Measurements from ENCODE around the gene SYNDIG1. TPM values are rescaled to one million over a fixed set of nuclear protein-coding genes. Genes with fewer than 3 reads are reported as not detected.

Gene SYNDIG1
- total and polyA plus RNA-seq, 2 of the 4 experiments (the other 2 are of a cell fraction): not detected

DNA sequence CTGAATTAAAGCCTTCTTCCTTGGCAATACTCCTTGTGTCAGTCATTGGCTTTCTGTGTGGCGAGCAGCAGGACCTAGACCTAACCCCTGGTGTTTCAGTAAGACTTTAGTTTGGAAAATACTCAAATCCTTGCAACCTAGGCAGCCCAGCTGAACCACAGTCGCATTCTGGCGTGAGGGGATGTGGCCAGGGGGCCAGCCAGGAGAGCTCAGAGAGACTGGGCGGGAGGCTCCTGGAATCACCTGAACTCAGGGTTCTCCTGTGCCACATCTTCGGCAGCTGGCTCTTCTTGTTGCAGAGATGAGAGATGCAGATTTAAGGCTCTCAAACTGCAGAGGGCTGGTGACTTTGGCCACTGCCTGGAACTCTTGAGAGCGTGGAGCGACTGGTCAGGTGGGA, 102.7 kb downstream of the SYNDIG1 start:
- Histone ChIP-seq H3K9ac (ENCODE audit: low read depth, low read length) (no peak overlapping the region), H4K8ac (ENCODE audit: low read depth in 2 of 2, low read length in 2 of 2) (no peak overlapping the region), H3K27ac (ENCODE audit: insufficient read depth, low read length) (no peak overlapping the region), H3K79me1 (ENCODE audit: low read depth in 1 of 2, low read length in 2 of 2) (no peaks in the 10 kb centered on the region), H3K23ac (ENCODE audit: low read depth, low read length) (no peak overlapping the region), H4K5ac (ENCODE audit: low read depth, low read length) (no peak overlapping the region), H3K18ac (ENCODE audit: low read depth, low read length) (no peak overlapping the region), H3K27me3 (ENCODE audit: control insufficient read depth, insufficient read depth, low read length) (no peaks in the 10 kb centered on the region), H4K91ac (ENCODE audit: insufficient read depth, low read depth, low read length) (no peak overlapping the region), H3K9me1 (ENCODE audit: insufficient read depth, low read length) (no peaks in the 10 kb centered on the region), H2BK5ac (ENCODE audit: low read depth, low read length, poor library complexity, severe bottlenecking) (no peak overlapping the region), H3K4me2 (ENCODE audit: low read depth, low read length) (no peak overlapping the region), H3K14ac (replicated peaks; ENCODE audit: low read depth, low read length) (no peak overlapping the region), H2BK15ac (ENCODE audit: low read depth, low read length) (no peak overlapping the region), H3K9me3 (ENCODE audit: control insufficient read depth, insufficient read depth, low read length) (no peaks in the 10 kb centered on the region), H4K20me1 (ENCODE audit: insufficient read depth, low read length) (no peaks in the 10 kb centered on the region), H3K4ac (ENCODE audit: low read depth, low read length) (no peak overlapping the region), H2BK120ac (ENCODE audit: low read depth, low read length) (no peak overlapping the region), H3K4me1 (ENCODE audit: control insufficient read depth, insufficient read depth, low read length) (no peaks in the 10 kb centered on the region), H3K36me3 (ENCODE audit: control insufficient read depth, insufficient read depth, low read length) (no peaks in the 10 kb centered on the region), H3K56ac (ENCODE audit: extremely low read depth, insufficient read depth, low read length) (no peak overlapping the region), H2AK9ac (replicated peaks; ENCODE audit: low read depth, low read length, poor library complexity) (no peak overlapping the region), H2AFZ (replicated peaks; ENCODE audit: low read length, poor library complexity) (no peak overlapping the region), H3K4me3 (ENCODE audit: insufficient read depth, low read depth, low read length) (no peak overlapping the region), H2BK20ac (ENCODE audit: low read depth, low read length) (no peak overlapping the region), H2AK5ac (ENCODE audit: low read depth, low read length) (no peak overlapping the region)
- dilution Hi-C loops (cut with HindIII; ENCODE audit: low sequenced_read_pairs, unreplicated experiment): no loop called here
- no peak for ATAC-seq (ENCODE audit: low read depth)
- no peak for TF ChIP-seq POLR2A (IDR thresholded peaks at IDR 0.05; ENCODE audit: low read depth, low read length)
- TF ChIP-seq, protein P1, sequence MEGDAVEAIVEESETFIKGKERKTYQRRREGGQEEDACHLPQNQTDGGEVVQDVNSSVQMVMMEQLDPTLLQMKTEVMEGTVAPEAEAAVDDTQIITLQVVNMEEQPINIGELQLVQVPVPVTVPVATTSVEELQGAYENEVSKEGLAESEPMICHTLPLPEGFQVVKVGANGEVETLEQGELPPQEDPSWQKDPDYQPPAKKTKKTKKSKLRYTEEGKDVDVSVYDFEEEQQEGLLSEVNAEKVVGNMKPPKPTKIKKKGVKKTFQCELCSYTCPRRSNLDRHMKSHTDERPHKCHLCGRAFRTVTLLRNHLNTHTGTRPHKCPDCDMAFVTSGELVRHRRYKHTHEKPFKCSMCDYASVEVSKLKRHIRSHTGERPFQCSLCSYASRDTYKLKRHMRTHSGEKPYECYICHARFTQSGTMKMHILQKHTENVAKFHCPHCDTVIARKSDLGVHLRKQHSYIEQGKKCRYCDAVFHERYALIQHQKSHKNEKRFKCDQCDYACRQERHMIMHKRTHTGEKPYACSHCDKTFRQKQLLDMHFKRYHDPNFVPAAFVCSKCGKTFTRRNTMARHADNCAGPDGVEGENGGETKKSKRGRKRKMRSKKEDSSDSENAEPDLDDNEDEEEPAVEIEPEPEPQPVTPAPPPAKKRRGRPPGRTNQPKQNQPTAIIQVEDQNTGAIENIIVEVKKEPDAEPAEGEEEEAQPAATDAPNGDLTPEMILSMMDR (conservative IDR thresholded peaks at IDR 0.05; ENCODE audit: low read depth, low read length): no peak
- TF ChIP-seq SMC3 (IDR thresholded peaks at IDR 0.05; ENCODE audit: low read depth, low read length): no peak
- no peak for TF ChIP-seq MAFK (IDR thresholded peaks at IDR 0.05; ENCODE audit: low read depth, low read length)
- no peak for TF ChIP-seq RAD21 (IDR thresholded peaks at IDR 0.05; ENCODE audit: low read length)
- no peak for TF ChIP-seq USF2 (IDR thresholded peaks at IDR 0.05; ENCODE audit: low read depth, low read length)
- TF ChIP-seq BHLHE40 (IDR thresholded peaks at IDR 0.05; ENCODE audit: low read depth, low read length): no peak
- no peak for TF ChIP-seq RFX5 (IDR thresholded peaks at IDR 0.05; ENCODE audit: low read depth, low read length)
- TF ChIP-seq ELK1 (IDR thresholded peaks at IDR 0.05; ENCODE audit: borderline replicate concordance, low read depth, low read length): no peak
- TF ChIP-seq CEBPB (IDR thresholded peaks at IDR 0.05; ENCODE audit: low read depth, low read length): no peak
- no peak for TF ChIP-seq MXI1 (IDR thresholded peaks at IDR 0.05; ENCODE audit: borderline replicate concordance, low read depth, low read length)
- no peak for TF ChIP-seq MAZ (IDR thresholded peaks at IDR 0.05; ENCODE audit: borderline replicate concordance, low read depth, low read length)
- TF ChIP-seq NFE2L2 (IDR thresholded peaks at IDR 0.05; ENCODE audit: low read depth, low read length): no peak
- ChIA-PET CTCF (no interaction called here), POLR2A (ENCODE audit: unreplicated experiment) (no interaction called here)
- intact Hi-C loops (cut with micrococcal nuclease): no loop called here
- DNase-seq: no peak
- in situ Hi-C loops (cut with MboI; ENCODE audit: low sequenced_read_pairs): no loop called here
- no TSS peak for BruUV-seq (replicated peaks)
- 73% methylated on average over 3 of the region's 7 CpGs; no CpG with 5 or more reads in 1 of the 2 experiments for WGBS, 2 experiments (ENCODE audit: extremely low coverage in 2 of 2, insufficient read length in 1 of 2)

Data from IMR-90 (cell line).